H9 (cell line): ENCODE data around the gene GAS2. TPM values are rescaled to one million over a fixed set of nuclear protein-coding genes. Genes with fewer than 3 reads are reported as not detected.

ENCODE experiments used
- DNase-seq: peaks from one replicate; pipeline ENCODE4 v3.0.0-alpha.2; 2017
- H2AFZ ChIP-seq: one replicate; pipeline ENCODE4 v1.6.1; 2013; ENCODE audit warnings: mild to moderate bottlenecking, low read length, control low read depth, moderate library complexity
- H2AK5ac ChIP-seq: 2 replicates; pipeline ENCODE4 v1.6.1; 2013; ENCODE audit warnings: low read length, control low read depth, mixed read lengths; ENCODE audit not compliant: insufficient read length
- H2BK120ac ChIP-seq: one replicate; pipeline ENCODE4 v1.6.1; 2013; ENCODE audit warnings: low read depth, mild to moderate bottlenecking, low read length, control low read depth, inconsistent platforms; ENCODE audit not compliant: poor library complexity, severe bottlenecking
- H2BK12ac ChIP-seq: 2 replicates; pipeline ENCODE4 v1.6.1; 2013; ENCODE audit warnings: low read length, control low read depth, mixed read lengths, low read depth; ENCODE audit not compliant: insufficient read length
- H2BK15ac ChIP-seq: 2 replicates; pipeline ENCODE4 v1.6.1; 2013; ENCODE audit warnings: low read depth, low read length, control low read depth
- H2BK20ac ChIP-seq: one replicate; pipeline ENCODE4 v1.6.1; 2013; ENCODE audit warnings: low read depth, mild to moderate bottlenecking, low read length, control low read depth, inconsistent platforms; ENCODE audit not compliant: poor library complexity, severe bottlenecking
- H2BK5ac ChIP-seq: 2 replicates; pipeline ENCODE4 v1.6.1; 2013; ENCODE audit warnings: low read length, control low read depth, mixed read lengths; ENCODE audit not compliant: insufficient read length
- H3K14ac ChIP-seq: 2 replicates; pipeline ENCODE4 v1.6.1; 2013; ENCODE audit warnings: low read length, control low read depth; ENCODE audit not compliant: insufficient read depth
- H3K18ac ChIP-seq: 2 replicates; pipeline ENCODE4 v1.6.1; 2013; ENCODE audit warnings: low read depth, mild to moderate bottlenecking, mixed read lengths, low read length, control low read depth; ENCODE audit not compliant: insufficient read length
- H3K23ac ChIP-seq: 2 replicates; pipeline ENCODE4 v1.6.1; 2013; ENCODE audit warnings: low read length, control low read depth, mixed read lengths, low read depth; ENCODE audit not compliant: insufficient read length
- H3K23me2 ChIP-seq: 2 replicates; pipeline ENCODE4 v1.6.1; 2013; ENCODE audit warnings: low read depth, mild to moderate bottlenecking, mixed read lengths, low read length, control low read depth; ENCODE audit not compliant: insufficient read length, poor library complexity, severe bottlenecking
- H3K27ac ChIP-seq: 2 replicates; pipeline ENCODE4 v1.5.1; 2013; ENCODE audit warnings: low read length, control low read depth, mixed read lengths, low read depth; ENCODE audit not compliant: insufficient read length
- H3K27me3 ChIP-seq: 2 replicates; pipeline ENCODE4 v1.6.1; 2013; ENCODE audit warnings: low read length, control low read depth, inconsistent platforms; ENCODE audit not compliant: insufficient read depth
- H3K4ac ChIP-seq: 2 replicates; pipeline ENCODE4 v1.6.1; 2013; ENCODE audit warnings: low read depth, mild to moderate bottlenecking, control low read depth, inconsistent platforms, low read length, moderate library complexity
- H3K4me1 ChIP-seq: 2 replicates; pipeline ENCODE4 v1.6.1; 2013; ENCODE audit warnings: low read length, control low read depth, inconsistent platforms; ENCODE audit not compliant: insufficient read depth
- H3K4me2 ChIP-seq: 2 replicates; pipeline ENCODE4 v1.6.1; 2013; ENCODE audit warnings: low read length, control low read depth, mixed read lengths; ENCODE audit not compliant: insufficient read length, insufficient read depth
- H3K56ac ChIP-seq: 2 replicates; pipeline ENCODE4 v1.6.1; 2013; ENCODE audit warnings: low read depth, mild to moderate bottlenecking, mixed read lengths, low read length, control low read depth; ENCODE audit not compliant: insufficient read length
- H3K79me1 ChIP-seq: 2 replicates; pipeline ENCODE4 v1.6.1; 2013; ENCODE audit warnings: low read depth, mild to moderate bottlenecking, moderate library complexity, low read length, control low read depth, inconsistent platforms; ENCODE audit not compliant: insufficient read depth, poor library complexity, severe bottlenecking
- H3K79me2 ChIP-seq: 2 replicates; pipeline ENCODE4 v1.6.1; 2013; ENCODE audit warnings: low read length, control low read depth, inconsistent platforms; ENCODE audit not compliant: insufficient read depth
- H3K9ac ChIP-seq: 2 replicates; pipeline ENCODE4 v1.6.1; 2013; ENCODE audit warnings: low read length, control low read depth, mixed read lengths; ENCODE audit not compliant: insufficient read length; ENCODE audit errors: extremely low read depth
- H3K9me3 ChIP-seq: one replicate; pipeline ENCODE4 v1.6.1; 2013; ENCODE audit warnings: low read depth, low read length, inconsistent platforms; ENCODE audit not compliant: control insufficient read depth
- H3T11ph ChIP-seq: one replicate; pipeline ENCODE4 v1.6.1; 2013; ENCODE audit warnings: mild to moderate bottlenecking, low read length, control low read depth, inconsistent platforms
- H4K20me1 ChIP-seq: one replicate; pipeline ENCODE4 v1.6.1; 2013; ENCODE audit not compliant: control insufficient read depth, insufficient read length, insufficient read depth
- H4K5ac ChIP-seq: 2 replicates; pipeline ENCODE4 v1.6.1; 2013; ENCODE audit warnings: low read depth, mild to moderate bottlenecking, mixed read lengths, low read length, control low read depth; ENCODE audit not compliant: insufficient read length
- H4K8ac ChIP-seq: replicated peaks from 2 replicates; pipeline ENCODE4 v1.6.1; 2013; ENCODE audit warnings: low read length, control low read depth, mixed read lengths, low read depth; ENCODE audit not compliant: insufficient read length
- H4K91ac ChIP-seq: 2 replicates; pipeline ENCODE4 v1.6.1; 2013; ENCODE audit warnings: low read depth, mild to moderate bottlenecking, moderate library complexity, mixed read lengths, low read length, control low read depth; ENCODE audit not compliant: insufficient read length
- H3K27ac Mint-ChIP-seq, 3 experiments: 2 replicates in 2 of 3; 3 replicates in 1 of 3; pipeline ENCODE4 v1.8.0; 2020 to 2021; ENCODE audit warnings: mixed read lengths in 3 of 3, mild to moderate bottlenecking in 1 of 3, moderate library complexity in 1 of 3
- H3K27me3 Mint-ChIP-seq: 2 replicates; pipeline ENCODE4 v1.8.0; 2021; ENCODE audit warnings: low read depth, mild to moderate bottlenecking, moderate library complexity, mixed read lengths
- H3K36me3 Mint-ChIP-seq, 3 experiments: 2 replicates in 2 of 3; 3 replicates in 1 of 3; pipeline ENCODE4 v1.8.0; 2020 to 2021; ENCODE audit warnings: low read depth in 3 of 3, mixed read lengths in 3 of 3; ENCODE audit not compliant: insufficient read depth in 1 of 3
- H3K4me1 Mint-ChIP-seq, 2 experiments: 2 replicates each; pipeline ENCODE4 v1.8.0; 2020; ENCODE audit warnings: mixed read lengths in 2 of 2
- H3K4me3 Mint-ChIP-seq, 2 experiments: 2 replicates in 1 of 2; 3 replicates in 1 of 2; pipeline ENCODE4 v1.8.0; 2020 to 2021; ENCODE audit warnings: mild to moderate bottlenecking in 2 of 2, mixed read lengths in 2 of 2, moderate library complexity in 1 of 2
- H3K9me3 Mint-ChIP-seq, 2 experiments: 2 replicates in 1 of 2; 3 replicates in 1 of 2; pipeline ENCODE4 v1.8.0; 2020; ENCODE audit warnings: mild to moderate bottlenecking in 2 of 2, mixed read lengths in 2 of 2, moderate library complexity in 1 of 2
- WGBS: extraction: QIAGEN DNeasy Blood & Tissue Kit; methylation state at CpG from one replicate; pipeline ENCODE4 v1.1.7; 2013; ENCODE audit warnings: missing lambda C conversion rate, low lambda C conversion rate, mixed read lengths; ENCODE audit not compliant: insufficient read length; ENCODE audit errors: extremely low coverage; 5-methylcytosine and 5-hydroxymethylcytosine counted together
- total RNA-seq: library from RNA; stranded (reverse); gene quantifications from 2 replicates; pipeline ENCODE4 v1.2.1, GENCODE V29; 2021
- TF ChIP-seq, protein P1 (sequence below): fragments of 200-600 bp; sonication (generic); conservative IDR thresholded peaks from 3 replicates; pipeline ENCODE4 v1.8.0; 2021; ENCODE audit warnings: antibody characterized with exemption, mild to moderate bottlenecking

Gene GAS2
- total RNA-seq, 1 experiment from 2014 or later, result 1.7 TPM

DNA sequence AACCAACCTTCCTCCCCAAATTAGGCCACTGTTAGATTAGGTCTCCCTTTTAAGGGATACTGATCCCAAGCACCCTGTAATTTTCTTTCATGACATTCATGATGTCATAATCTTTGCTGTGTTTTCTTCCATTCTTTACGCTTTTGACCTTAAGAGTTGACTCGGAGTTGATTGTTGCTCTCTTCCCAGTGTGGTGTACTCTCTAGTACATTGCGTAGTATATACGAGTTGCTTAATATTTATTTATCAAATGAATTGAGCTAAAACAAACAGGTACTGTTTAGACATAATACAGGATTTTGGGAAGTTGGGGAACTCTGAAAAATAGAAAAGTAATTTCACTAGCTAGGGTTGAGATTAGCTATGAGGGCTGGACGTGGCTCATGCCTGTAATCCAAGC is 113.4 kb downstream of the GAS2 start:
- no peak overlapping the region for H4K91ac ChIP-seq
- H3K4me3 Mint-ChIP-seq, result no peak overlapping the region
- no peak overlapping the region for H2AFZ ChIP-seq
- no peak overlapping the region for H3K14ac ChIP-seq
- no CpG with 5 or more reads among the region's 5 CpGs for WGBS
- H3K18ac ChIP-seq, result no peak overlapping the region
- H3K79me2 ChIP-seq, result no peaks in the 10 kb centered on the region
- peaks cover 8 to 13% of the 10 kb centered on the region in 2 experiments; a peak in 3 of 4 replicates for H3K4me1 Mint-ChIP-seq
- H4K20me1 ChIP-seq, result no peaks in the 10 kb centered on the region
- H3K23me2 ChIP-seq, result no peaks in the 10 kb centered on the region
- H3K4me1 ChIP-seq, result no peaks in the 10 kb centered on the region; the same call in 1 of the 2 replicates
- peaks cover 0 to 4% of the 10 kb centered on the region in 2 experiments; a peak in 1 of 5 replicates for H3K9me3 Mint-ChIP-seq
- no peak overlapping the region for H3K9ac ChIP-seq
- no peaks in the 10 kb centered on the region for H3K79me1 ChIP-seq
- TF ChIP-seq, protein P1, sequence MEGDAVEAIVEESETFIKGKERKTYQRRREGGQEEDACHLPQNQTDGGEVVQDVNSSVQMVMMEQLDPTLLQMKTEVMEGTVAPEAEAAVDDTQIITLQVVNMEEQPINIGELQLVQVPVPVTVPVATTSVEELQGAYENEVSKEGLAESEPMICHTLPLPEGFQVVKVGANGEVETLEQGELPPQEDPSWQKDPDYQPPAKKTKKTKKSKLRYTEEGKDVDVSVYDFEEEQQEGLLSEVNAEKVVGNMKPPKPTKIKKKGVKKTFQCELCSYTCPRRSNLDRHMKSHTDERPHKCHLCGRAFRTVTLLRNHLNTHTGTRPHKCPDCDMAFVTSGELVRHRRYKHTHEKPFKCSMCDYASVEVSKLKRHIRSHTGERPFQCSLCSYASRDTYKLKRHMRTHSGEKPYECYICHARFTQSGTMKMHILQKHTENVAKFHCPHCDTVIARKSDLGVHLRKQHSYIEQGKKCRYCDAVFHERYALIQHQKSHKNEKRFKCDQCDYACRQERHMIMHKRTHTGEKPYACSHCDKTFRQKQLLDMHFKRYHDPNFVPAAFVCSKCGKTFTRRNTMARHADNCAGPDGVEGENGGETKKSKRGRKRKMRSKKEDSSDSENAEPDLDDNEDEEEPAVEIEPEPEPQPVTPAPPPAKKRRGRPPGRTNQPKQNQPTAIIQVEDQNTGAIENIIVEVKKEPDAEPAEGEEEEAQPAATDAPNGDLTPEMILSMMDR, result no peak
- no peak overlapping the region for H2BK5ac ChIP-seq
- no peak overlapping the region for H2BK15ac ChIP-seq
- 0 out of 7 replicates have a peak, but pooled peaks cover 0 to 2% (median 0%) of the 10 kb centered on the region in 3 experiments for H3K36me3 Mint-ChIP-seq
- H3K27ac ChIP-seq, result no peak overlapping the region
- H4K5ac ChIP-seq, result no peak overlapping the region
- H3K56ac ChIP-seq, result no peak overlapping the region
- H4K8ac ChIP-seq, result no peak overlapping the region
- H2BK12ac ChIP-seq, result no peak overlapping the region
- H3T11ph ChIP-seq, result no peak overlapping the region
- no peak overlapping the region for H2AK5ac ChIP-seq
- no peaks in the 10 kb centered on the region for H3K9me3 ChIP-seq
- H3K27me3 ChIP-seq, result no peaks in the 10 kb centered on the region
- no peaks in the 10 kb centered on the region for H3K27me3 Mint-ChIP-seq
- no peak overlapping the region for H3K4me2 ChIP-seq
- no peak overlapping the region for H3K27ac Mint-ChIP-seq
- no peak overlapping the region for H2BK20ac ChIP-seq
- H3K23ac ChIP-seq, result no peak overlapping the region
- H2BK120ac ChIP-seq, result no peak overlapping the region
- DNase-seq, result no peak
- no peak overlapping the region for H3K4ac ChIP-seq
